ENCODE data around the gene NFIA.

Gene NFIA

DNA sequence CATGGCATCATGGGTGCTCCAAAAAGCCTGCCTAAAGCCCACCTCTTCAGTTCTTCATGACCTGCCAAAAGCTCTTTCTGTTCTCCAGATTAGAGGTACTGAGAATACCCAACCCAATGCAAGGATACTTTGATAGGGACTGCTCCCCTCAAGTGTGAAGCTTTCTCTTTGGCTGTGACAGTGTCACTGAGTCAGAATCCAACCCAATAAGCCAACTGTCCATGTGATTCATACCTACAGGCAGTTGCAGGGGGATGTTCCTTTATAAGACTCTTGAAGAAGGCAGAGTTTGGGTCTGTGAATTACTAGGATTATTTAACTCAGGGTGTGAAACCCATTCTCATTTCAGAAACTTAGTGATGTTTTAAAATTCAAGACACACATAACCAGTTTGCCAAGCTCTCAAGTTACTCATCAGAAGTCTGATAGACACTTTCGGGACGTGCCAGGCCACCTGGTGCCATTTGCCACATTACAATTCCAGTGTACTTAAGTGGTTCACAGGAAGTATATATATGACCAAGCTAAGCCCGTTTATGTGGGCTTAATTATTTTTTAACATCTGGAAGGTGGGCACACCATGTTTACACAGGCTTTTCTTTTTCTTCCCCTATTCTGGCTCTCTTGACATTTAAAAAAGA lies 265.8 kb downstream of the NFIA start:
- no peak for DNase-seq

DNA sequence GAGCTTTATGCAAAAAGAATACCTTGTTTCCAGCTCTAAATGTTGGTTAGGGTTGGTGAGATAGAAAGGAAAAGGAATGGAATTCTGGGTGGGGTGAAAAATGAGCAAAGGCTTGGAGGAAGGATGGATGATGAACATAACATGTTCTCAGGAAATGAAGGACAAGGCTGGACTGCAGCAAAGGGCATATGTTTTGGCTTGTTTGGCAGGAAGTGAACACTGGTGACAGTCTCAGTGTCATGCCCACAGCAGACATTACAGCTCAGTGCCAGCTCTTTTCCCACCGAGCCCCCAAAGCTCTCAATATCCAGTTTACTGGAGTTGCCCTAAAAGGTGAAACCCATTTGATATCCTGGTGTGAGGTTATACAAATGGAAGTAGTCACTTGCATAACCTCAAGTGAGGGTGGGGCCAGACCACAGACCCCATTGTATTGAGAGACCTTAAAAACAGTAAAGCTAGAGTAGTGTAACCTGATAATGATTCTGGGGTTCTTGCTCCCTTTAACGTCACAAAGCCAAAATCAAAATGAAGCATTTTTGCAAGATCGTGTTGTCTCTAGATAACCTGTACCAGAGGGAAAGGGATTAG lies 270.6 kb downstream of the NFIA start:
- DNase-seq = no peak

DNA sequence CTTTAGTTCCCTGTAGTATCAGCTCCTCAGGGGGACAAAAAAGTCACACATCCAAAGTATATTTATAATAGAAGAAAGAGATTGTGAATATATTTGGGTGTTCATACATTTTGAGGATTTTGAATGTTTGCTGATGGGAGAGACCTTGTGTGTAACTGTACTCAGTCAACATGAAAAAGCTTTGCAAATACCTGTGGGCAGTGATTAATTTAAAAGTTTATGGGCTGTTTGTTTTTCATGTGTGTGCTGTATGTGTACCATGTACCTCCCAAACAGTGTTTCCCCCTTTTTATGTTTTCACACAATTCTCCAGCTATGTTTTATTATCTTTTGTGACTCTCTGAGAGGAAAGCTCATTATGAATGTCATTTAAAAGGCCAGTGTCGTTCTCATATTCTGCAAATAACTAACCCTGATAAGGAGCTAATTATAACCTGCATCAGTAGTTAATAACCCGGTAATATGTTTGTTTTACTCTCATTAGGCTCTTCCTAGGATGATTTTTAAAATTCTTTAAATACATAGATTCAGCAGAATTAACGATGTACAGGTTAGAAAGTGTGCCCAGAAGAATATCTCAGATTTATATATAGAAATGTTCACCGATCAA lies 271.5 kb downstream of the NFIA start:
- DNase-seq = no peak

DNA sequence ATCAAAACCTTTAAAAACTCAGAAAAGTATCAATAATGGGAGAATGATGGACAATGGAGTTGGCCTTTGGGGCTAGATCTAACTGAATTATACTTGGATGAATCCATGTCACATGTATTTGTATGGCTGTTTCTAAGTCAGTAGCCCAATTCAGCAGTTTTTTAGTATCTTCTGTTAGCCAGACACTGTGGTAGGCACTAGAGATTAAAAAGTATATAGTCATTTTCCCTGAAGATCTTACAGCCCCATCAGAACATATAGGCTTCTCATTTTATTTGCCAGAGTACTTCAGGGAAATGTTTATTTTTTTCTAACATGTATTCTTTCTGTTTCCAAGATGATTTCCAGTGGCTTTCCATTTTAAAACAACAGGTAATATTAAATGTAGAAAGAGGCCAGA lies 273.7 kb downstream of the NFIA start:
- no peak for DNase-seq

DNA sequence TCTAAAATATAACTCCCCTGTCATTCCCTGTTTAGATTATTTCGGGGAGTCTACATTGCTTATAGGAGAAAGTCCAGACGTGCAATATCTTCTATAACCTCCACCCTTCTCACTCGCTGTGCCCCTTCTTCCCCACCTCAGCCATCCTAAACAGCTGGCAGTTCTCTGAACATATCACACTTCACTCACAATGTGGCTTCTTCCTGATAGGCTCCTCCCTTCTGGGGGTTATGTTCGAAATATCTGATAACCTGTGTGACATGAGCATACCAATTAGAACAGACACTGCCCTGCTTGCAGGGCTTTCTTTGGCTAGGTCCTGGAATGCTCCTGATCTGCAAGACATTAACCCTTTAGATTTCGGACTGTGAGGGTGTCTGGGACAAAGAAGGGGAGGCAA lies 274.6 kb downstream of the NFIA start:
- no peak for DNase-seq

- no peak for DNase-seq
These were observed 275.2 kb downstream of the NFIA start for GRCh38 chr1:61357539-61357938.

DNA sequence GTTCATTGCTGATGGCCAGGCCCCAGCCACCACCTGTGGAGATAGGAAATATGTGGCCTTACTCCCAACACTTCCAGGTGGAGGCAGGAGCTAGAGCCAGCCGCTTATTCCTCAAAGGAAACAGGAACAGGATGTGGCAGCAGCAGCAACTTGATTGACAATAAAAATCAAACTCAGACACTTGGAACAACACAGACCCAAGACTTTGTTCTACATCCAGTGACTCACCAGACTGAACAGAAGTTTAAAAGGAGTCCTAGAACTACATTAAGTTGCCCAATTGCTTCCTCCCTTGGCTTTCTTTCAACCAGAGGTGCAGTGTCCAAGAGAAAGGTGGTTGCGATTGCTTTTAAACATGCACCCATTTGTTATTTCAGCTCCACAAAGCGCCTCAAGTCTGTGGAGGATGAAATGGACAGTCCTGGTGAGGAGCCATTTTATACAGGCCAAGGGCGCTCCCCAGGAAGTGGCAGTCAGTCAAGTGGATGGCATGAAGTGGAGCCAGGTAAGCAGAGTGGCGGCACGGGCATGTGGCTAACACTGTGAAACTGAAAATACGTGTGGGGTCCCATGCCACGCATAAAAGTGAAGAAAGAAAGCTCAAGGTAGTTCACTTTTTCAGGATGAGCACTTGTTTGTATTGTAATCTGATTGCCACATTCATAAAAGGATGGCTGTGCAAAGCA lies 276.6 kb downstream of the NFIA start:
- DNase-seq = no peak

GRCh38 chr1:61361931-61362330 lies 279.6 kb downstream of the NFIA start:
- DNase-seq = no peak

GRCh38 chr1:61362351-61362750 lies 280.0 kb downstream of the NFIA start:
- DNase-seq = no peak

DNA sequence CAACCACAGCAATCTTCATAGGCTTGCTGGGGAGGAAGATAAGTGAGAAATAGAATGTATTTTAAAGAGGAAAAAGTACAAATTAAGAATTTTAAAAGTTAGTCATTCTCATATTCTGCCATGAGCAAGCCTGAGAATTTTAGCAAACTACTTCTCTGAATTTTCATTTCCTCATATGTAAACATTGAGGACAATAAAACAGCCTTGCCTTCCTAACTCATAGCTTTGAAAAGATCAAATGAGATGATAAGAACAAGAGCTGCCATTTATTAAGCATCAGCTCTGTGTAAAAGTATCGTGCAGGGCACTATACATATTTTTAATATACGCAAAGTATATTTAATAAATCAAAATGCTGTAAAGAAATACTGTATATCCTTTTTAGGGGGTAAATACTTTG lies 286.0 kb downstream of the NFIA start:
- no peak for DNase-seq

DNA sequence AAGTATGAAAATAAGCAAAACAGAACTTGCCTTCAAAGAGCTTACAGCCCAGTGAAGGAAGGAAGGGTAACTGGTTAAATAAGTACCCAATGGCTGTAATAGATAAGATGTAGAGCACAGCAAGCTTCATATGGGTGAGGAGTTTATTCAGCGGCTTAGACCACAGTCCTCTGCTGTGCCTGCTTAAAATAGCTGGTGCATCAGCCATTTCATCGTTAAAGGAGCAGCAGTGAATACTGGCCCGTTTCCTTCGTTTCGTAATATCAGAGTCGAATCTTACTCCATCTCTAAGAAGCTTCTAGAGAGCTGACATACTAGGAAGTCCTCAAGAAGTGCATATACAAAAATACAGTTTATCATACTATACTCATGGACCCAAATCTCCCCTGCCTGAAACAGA lies 286.5 kb downstream of the NFIA start:
- DNase-seq = no peak

DNA sequence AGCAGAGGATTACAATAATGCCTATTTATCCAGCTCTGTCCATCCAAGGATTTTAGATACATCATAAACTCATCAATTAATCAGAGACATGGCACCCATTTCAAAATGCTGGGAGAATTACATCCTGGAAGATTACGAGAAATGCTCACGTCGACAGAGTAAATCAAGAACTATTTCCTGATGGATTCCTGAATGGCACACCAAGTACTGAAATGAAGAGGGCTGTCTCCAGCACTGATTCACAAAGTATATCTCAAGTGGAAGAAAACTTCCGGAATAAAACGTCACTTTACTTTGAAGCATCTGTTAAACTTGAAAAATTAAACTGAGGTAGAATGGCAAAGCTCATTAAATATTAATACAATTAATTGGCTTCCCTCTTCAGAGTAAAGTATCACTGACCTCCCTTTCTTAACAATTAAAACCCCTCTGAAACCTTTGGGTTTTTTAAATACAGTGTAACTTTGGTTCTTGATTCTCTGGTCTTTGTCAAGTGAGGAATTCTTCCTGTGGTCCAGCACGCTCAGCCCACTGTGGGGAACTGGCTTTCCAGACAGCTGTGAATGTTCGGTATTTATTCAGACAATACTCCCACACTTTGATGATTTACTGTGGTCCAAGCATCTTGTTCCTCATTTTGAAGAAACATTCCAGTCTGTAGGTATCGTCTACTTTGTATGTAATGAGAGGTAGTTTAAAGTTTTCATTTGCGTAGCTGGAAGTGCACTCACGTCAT lies 288.0 kb downstream of the NFIA start:
- DNase-seq = no peak

- DNase-seq = no peak
These were observed 288.5 kb downstream of the NFIA start for GRCh38 chr1:61370913-61371279.

DNA sequence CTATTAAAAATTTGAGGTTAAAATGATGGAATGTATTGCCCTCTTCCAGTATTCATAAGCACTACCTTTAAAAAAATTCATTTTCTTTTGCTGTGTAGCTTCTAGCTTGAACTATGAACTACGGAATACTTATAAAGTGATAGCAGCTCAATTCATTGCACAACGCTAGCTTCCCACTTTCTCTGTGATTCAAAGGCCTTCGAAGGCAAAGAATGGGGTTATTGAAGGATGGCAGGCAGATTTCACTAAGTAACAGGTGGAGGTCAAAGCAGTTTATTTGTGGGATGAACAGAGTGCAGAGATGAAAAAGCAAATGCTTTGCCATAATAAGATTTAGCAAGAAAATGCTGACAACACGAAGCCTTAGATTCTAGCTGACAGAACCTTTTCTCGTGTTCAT lies 290.6 kb downstream of the NFIA start:
- DNase-seq = no peak

DNA sequence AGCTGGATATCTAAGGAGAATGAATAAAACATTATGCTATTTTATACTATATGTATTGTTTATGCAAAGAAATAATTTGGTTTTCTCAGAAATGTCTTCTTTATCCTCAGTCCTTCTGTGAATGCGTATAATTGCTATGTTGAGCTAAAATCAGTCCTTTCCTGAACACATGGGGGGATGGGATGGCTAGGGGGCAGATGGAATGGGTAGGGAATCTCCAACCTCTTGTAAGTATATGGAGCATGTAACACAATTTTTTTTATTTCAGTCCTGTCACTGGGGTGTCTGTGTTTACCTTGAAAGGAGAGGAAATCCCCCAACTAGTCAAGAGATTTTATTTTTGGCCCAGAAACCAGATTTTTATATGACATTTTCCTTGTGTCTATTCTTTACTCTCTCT lies 291.8 kb downstream of the NFIA start:
- no peak for DNase-seq

- no peak for DNase-seq
These were observed 292.9 kb downstream of the NFIA start for GRCh38 chr1:61375082-61375880.

DNA sequence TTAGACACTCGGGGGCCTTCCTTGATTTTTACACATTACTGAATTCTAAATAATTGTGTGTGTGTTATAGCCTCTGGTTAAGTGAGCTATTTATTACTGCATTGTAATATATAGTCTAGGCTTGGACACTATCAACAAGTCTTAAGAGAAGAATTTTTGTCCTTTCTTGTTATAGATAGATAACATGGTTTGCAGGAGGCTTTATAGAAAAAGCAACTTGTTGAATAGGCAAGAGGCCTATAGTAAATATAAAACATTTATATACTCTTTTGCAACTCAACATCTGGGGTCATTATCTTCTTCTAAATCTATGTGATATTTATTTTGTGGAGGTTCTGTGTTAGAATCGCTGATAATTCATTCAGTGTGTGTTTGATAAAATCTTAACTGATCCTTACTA lies 293.8 kb downstream of the NFIA start:
- DNase-seq = no peak

- no peak for DNase-seq
These were observed 295.0 kb downstream of the NFIA start for GRCh38 chr1:61377242-61377958.

- no peak for DNase-seq
These were observed 296.3 kb downstream of the NFIA start for GRCh38 chr1:61378494-61379180.

DNA sequence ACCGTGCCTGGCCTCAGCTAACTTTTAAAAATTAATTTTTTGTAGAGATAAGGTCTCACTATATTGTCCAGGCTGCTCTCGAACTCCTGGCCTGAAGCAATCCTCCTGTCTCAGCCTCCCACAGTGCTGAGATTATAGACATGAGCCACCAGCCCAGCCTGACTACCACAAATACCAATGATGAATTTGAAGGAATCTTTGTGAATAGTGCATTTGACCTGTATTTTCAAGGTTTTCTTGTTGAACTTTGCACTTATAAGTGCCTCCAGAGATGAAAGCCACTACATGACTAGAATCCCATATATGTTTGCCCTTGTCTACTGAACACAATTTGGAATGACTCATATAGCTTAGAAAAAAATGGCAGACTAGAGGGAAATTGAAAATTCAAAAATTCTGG lies 297.3 kb downstream of the NFIA start:
- no peak for DNase-seq

DNA sequence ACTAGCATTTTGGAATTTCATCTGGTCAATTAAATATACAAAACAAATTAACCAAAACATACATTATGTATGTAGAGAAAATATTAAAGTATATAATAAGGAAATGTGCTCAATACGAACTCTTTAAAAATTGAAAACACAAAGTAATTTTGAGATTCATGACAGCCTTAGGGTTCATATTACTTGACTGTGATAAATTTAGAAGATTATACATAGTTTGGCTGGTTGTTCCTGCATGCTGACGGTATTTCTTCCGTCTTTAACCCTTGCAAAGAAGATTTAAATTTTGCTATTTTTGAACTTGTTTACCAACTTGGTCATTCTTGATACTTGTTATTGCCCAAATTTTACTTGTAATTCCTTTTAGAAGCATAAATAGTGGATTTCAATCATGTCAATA lies 298.2 kb downstream of the NFIA start:
- DNase-seq = no peak

Data from DMS79 (cell line).